Fibroblast of gingiva (primary cell): Measurements from ENCODE around the gene SHB.

ENCODE experiments used
- DNase-seq: peaks from one replicate; pipeline ENCODE4 v3.0.0-alpha.2; 2011; ENCODE audit warnings: low read depth

Gene SHB

DNA sequence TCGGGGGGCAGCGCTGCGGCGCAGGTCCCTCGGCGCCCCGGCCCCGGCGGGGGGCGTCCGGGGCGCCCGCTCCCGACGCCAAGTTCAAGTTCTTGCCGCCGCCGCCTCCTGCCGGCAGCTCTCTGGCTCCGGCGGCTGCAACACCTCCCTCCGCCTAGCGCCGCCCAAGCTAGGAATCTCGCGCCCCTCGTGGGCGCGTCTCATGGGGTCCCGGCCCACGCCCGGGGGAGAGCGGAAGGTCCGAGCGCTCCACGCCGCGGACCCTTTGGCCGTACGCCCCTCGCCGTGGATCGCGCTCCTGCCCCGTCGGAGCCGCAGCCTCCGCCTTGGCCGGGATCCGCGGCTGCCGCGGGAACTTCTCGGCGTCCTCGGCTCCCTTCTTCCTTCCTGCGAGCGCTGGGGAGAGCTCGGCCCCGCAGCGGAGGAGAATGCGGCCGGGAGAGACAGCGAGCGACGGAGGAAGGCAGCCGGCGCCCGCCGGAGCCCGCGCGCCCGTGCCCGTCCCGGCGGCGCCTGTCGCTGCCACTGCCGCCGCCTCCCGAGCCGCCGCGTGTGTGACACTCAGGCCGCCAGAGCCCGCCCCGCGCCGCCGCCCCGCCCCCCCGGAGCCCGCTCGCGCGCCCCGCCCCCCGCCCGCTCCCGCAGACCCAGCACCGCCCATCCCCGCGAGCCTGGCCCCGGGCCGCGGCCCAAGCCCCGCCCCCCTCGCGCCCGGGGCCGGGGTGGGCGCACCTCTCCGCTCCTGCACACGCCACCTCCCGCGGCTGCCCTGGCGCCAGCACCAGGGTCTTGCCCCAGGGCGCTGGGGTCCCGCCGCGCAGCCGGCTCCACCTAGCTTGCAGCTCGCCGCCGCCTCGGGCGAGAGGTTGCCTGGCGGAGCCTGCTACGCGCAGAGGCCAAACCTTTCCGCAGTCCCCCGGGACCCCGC, at the start of gene SHB:
Gene SHB (minus strand): TSS at position 527 of the 928 bp plus-strand sequence. CDS start 582 bp downstream, outside the sequence.
- DNase-seq: peak; percentile 56

DNA sequence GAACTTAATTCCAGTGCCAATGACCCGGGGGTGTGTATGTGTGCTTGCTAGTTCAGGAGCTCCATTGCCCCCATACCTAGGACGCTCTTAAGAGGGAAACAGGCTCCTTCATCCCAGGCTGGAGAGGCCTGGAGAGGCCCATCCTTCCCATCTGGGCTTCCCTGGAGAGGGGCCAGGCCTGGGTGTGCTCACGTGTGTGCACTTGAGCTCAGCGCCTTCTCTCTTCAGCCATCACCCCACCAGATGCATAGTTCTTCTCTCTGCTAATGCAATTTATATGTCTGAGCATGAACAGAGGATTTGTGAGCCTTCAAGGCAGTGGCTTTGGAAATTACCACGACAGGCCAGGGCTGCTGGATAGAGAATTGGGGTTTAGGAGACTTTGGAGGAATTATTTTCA, 48.6 kb upstream of the SHB start:
- DNase-seq: no peak

- DNase-seq: no peak
Observed at GRCh38 chr9:38114905-38115304, 45.9 kb upstream of the SHB start.

DNA sequence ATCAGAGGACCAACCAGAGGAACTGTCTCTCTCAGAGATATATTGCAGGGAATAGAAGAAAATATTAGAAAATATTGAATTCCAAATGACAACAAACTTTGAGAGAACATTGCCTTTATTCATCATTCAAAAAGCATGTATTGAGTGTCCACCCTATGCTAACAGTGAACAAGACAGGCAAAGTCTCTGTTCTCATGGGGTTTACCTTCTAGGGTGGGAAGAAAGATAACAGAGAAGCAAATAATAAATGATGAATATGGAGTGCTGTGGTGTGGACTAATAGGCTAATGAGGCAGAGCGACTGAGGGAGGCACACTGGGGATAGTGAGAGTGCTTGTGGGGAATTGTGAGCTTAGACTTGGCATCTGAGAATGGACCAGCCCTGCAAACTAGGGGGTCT, 43.4 kb upstream of the SHB start:
- DNase-seq: no peak

DNA sequence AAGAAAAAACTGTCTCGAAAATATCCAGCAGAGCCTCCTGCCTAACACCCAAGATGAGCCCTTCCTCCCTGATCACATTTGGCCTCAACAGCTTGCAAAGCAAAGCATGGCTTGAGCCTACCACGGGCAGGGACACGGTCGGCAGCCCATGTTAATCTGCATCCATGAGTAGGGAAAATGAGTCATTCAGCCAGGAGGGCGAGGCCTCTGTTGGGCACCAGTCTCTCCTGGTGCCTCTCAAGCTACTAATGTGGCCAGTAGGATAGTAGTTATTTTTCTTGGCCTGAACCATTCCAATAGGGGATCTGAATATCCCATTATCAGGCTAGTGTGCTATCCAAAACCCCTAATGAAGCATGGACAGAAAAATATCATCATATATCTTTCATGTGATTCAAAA, 43.0 kb upstream of the SHB start:
- DNase-seq: no peak

DNA sequence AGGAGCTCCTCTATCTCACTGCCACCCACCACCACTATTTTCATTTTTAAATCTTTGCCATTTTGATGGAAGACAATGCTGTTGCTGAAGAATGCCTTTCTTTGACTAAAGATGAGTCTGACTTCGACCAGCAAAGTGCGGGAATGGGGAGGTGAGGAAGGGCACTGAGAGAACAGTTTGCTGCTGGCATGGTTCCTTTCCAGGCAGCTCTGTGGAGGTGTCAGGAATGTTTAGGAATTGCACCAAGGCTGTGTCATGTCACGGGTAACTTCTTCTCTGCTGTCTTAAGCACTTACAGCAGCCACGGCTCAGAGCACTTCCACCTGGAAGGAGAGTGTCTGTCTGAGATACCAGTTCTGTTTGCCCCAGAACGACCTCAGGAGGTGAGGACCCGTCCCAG, 41.4 kb upstream of the SHB start:
- DNase-seq: no peak

GRCh38 chr9:38109601-38110000, 40.6 kb upstream of the SHB start:
- no peak for DNase-seq

- DNase-seq: no peak
Observed at GRCh38 chr9:38108326-38108725, 39.3 kb upstream of the SHB start.

GRCh38 chr9:38107811-38108304, 38.8 kb upstream of the SHB start:
- no peak for DNase-seq

DNA sequence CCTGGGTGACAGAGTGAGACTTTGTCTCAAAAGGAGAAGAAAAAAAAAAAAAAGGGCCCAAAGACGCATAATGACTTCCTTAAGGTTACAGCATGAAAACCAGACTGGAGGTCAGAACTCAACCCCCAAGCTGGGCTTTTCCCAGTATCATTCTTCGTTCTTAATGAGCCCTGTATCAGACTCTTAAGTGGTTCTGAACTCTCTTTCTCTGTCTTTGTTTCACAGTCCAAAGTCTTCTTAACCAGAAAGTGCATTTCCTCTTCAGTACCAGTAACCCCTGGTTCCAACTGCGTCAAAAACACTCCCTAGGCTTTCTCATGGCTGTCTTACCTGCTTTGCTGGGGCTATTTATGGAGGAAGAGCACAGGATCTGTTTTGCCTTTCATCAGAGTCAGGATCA, 38.4 kb upstream of the SHB start:
- DNase-seq: no peak

GRCh38 chr9:38106488-38106887, 37.5 kb upstream of the SHB start:
- DNase-seq: no peak

DNA sequence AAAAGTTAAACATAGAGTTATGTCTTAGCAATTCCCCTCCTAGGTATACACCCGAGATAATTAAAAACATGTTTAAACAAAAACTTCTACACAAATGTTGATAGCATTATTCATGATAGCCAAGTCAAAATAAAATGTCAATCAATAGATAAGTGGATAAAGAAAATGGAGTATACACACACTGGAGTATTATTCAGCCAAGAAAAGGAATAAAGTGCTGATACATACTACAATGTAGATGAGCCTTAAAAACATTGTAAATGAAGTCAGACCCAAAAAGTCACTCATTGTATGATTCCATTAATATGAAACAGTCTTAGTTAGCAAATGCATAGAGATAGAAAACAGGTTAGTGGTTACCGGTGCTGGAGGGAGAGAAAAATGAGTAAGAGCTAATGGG, 34.3 kb upstream of the SHB start:
- DNase-seq: no peak

DNA sequence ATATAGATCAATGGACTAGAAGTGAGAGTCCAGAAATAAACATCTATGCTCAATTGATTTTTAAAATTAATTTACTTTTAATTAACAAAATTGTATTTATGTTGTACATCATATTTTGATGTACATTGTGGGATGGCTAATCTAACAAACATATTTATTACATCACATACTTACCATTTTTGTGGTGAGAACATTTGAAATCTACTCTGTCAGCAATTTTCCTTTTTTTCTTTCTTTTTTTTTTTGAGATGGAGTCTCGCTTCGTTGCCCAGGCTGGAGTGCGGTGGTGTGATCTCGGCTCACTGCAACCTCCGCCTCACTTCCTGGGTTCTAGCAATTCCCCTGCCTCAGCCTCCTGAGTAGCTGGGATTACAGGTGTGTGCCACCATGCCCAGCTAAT, 32.4 kb upstream of the SHB start:
- no peak for DNase-seq

- no peak for DNase-seq
Observed at GRCh38 chr9:38096238-38096805, 27.3 kb upstream of the SHB start.

DNA sequence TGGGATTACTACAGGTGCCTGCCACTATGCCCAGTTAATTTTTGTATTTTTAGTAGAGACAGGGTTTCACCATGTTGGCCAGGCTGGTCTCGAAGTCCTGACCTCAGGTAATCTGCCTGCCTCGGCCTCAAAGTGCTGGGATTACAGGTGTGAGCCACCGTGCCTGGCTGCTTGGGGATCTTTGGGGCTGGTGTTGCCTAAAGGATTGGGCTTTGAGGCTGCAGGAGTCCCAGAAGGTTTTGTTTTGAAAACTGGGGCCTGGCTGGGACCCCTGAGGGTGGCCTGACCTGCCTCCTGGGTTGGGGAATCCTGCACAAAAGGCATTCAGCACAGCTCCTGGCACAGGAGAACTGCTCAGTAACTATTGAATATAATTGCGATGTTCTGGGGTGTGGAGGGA, 25.1 kb upstream of the SHB start:
- DNase-seq: no peak

DNA sequence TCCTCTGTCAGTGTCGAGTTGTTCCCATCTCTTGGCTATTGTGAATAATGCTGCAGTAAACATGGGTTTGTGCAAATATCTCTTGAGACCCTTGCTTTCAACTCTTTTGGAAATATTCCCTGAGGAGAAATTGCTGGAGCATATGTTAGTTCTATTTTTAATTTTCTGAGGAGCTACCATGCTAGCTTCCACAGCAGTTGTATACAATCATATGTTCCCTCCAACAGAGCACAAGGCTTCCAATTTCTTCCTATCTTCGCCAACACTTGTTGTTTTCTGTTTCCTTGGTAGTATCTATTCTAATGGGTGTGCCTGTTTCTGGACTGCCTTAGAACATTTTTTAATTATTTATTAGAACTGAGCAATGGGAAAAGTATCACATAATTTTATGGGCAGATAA, 23.6 kb upstream of the SHB start:
- DNase-seq: no peak

DNA sequence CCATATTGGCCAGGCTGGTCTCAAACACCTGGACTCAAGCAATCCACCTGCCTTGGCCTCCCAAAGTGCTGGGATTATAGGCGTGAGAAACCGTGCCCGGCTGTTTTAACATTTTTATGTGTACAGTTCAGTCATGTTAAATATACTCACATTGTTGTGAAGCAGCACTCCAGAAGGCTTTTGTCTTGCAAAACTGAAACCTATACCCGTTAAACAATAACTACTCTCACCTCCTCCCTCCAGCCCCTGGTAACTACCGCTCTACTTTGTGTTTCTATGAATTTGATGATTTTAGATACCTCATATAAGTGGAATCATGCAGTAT, 23.1 kb upstream of the SHB start:
- no peak for DNase-seq

DNA sequence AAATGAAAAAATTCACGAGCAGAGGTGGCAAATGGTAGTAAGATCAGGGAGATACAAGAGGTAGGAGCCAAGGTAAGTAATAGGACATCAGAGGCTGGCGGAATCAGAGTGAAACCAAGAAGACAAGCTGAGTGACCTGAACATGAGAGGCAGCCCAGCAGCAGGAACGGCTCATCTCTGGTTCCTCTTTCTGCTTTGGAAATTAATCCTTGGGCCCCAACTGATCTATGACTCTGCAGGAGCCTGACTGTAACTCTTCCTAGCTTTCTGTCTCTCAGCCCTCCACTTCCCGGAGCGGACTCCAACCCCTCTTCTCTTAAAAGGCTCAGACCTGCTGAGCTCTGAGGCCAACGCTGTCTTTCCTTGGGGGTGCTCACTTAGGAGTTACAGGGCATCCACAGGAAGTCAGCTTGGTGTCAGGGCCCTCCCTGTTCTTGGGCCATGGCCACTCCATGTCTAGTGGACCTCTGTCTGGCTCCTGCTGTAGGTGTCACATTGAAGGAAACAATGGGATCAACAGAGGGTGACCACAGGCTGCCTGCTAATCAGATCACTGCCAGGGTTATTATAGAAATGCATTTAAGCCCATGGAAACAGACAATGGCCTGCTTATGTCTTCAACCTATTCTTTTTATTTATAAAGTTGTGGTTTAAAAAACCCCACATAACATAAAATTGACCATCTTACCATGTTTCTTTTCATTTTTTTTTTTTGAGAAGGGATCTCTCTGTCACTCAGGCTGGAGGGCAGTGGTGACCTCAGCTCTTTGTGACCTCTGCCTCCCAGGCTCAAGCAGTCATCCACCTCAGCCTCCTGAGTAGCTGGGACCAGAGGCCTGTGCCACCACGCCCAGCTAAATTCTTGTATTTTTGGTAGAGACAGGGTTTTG, 22.5 kb upstream of the SHB start:
- DNase-seq: no peak

- DNase-seq: no peak
Observed at GRCh38 chr9:38090170-38090569, 21.1 kb upstream of the SHB start.

DNA sequence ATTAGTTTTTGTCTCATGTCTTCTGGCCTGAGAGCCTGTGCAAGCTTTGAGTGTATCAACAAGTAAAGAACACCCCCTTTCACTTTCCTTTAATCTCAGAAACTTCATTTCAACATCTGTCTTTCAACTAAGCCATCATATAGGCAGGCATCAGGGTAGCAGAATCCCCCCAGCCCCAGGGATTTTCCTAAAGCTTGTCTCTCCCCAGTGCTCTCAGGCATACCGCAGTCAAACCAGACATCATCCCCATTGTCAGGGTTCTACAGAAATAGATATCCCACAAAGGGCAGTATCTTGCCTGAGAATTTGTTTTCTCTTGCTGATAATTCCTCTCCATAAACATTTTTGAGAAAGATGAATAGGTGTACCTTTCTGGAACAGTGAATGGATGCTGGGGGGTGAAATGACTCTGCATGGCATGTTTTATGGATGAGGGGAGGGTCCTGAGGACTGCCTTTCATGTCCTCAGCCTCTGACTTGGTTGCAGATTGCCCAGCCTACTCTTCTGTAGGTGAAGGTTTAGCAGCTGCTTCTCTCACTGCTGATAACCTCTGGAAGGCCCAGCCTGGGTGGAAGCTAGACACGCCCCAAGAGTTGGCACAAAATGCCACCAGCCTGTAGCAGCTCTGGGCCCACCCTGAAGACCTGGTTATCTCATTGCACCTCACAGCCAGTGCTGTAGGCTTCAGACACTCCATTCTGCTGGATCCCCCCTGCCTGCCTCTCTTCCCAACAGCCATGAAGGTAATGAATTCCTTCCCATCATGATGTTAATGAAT, 20.5 kb upstream of the SHB start:
- DNase-seq: no peak

- DNase-seq: peak; percentile 23
Observed at GRCh38 chr9:38088006-38088925, 19.2 kb upstream of the SHB start.
